Liver (tissue), 9 donors: ENCODE results near the gene ZNF17. TPM values are rescaled to one million over a fixed set of nuclear protein-coding genes. Genes with fewer than 3 reads are reported as not detected.

Source experiments
- DNase-seq: peaks from one replicate; pipeline ENCODE4 v3.0.0-alpha.2; 2017; ENCODE audit warnings: low spot score
- H3K27ac ChIP-seq, 2 donors: one replicate each; pipeline ENCODE4 v1.7.0; 2013; ENCODE audit warnings: inconsistent platforms in 2 of 2, low read length in 2 of 2, control low read depth in 1 of 2, low read depth in 1 of 2, mild to moderate bottlenecking in 1 of 2
- H3K27me3 ChIP-seq, 4 donors: one replicate each; pipeline versions ENCODE4 v1.6.1 to v1.7.0; 2013; ENCODE audit warnings: low read length in 3 of 4, inconsistent platforms in 1 of 4, mild to moderate bottlenecking in 1 of 4, moderate library complexity in 1 of 4; ENCODE audit not compliant: control insufficient read depth in 4 of 4, insufficient read depth in 4 of 4
- H3K36me3 ChIP-seq, 4 donors: one replicate each; pipeline versions ENCODE4 v1.6.1 to v1.7.0; 2013; ENCODE audit warnings: low read length in 3 of 4, mild to moderate bottlenecking in 3 of 4, low read depth in 1 of 4, moderate library complexity in 1 of 4; ENCODE audit not compliant: control insufficient read depth in 4 of 4, insufficient read depth in 3 of 4
- H3K4me1 ChIP-seq, 4 donors: one replicate each; pipeline versions ENCODE4 v1.6.1 to v1.7.0; 2013; ENCODE audit warnings: low read length in 3 of 4, mild to moderate bottlenecking in 3 of 4, moderate library complexity in 1 of 4; ENCODE audit not compliant: control insufficient read depth in 4 of 4, insufficient read depth in 4 of 4
- H3K4me3 ChIP-seq, 3 donors: one replicate each; pipeline versions ENCODE4 v1.6.1 to v1.7.0; 2013; ENCODE audit warnings: low read length in 3 of 3, control low read depth in 1 of 3, low read depth in 1 of 3, mild to moderate bottlenecking in 1 of 3
- H3K9ac ChIP-seq, 2 donors: one replicate each; pipeline ENCODE4 v1.7.0; 2013; ENCODE audit warnings: low read length in 2 of 2, mild to moderate bottlenecking in 2 of 2, moderate library complexity in 2 of 2, control low read depth in 1 of 2, low read depth in 1 of 2
- H3K9me3 ChIP-seq, 4 donors: one replicate each; pipeline versions ENCODE4 v1.6.1 to v1.7.0; 2013; ENCODE audit warnings: low read length in 3 of 4; ENCODE audit not compliant: control insufficient read depth in 4 of 4
- EGR1 ChIP-seq, 2 donors: IDR thresholded peaks; 2 replicates each; pipeline ENCODE4 v1.6.1; 2016 to 2018; ENCODE audit warnings: antibody characterized with exemption in 2 of 2, low read depth in 2 of 2
- FOXA1 ChIP-seq: IDR thresholded peaks from 2 replicates; pipeline ENCODE4 v1.6.1; 2016; ENCODE audit warnings: antibody characterized with exemption
- FOXA2 ChIP-seq: IDR thresholded peaks from 2 replicates; pipeline ENCODE4 v1.6.1; 2016; ENCODE audit warnings: antibody characterized with exemption
- GABPA ChIP-seq, 2 donors: IDR thresholded peaks in 1 of 2; conservative IDR thresholded peaks in 1 of 2; 2 replicates each; pipeline ENCODE4 v1.6.1; 2016; ENCODE audit warnings: antibody characterized with exemption in 2 of 2, mild to moderate bottlenecking in 1 of 2, moderate library complexity in 1 of 2
- HNF4A ChIP-seq, 2 donors: conservative IDR thresholded peaks; 2 replicates each; pipeline ENCODE4 v1.6.1; 2016; ENCODE audit warnings: antibody characterized with exemption in 2 of 2, mild to moderate bottlenecking in 2 of 2
- HNF4G ChIP-seq: IDR thresholded peaks from 2 replicates; pipeline ENCODE4 v1.6.1; 2016; ENCODE audit warnings: antibody characterized with exemption
- JUND ChIP-seq, 2 donors: IDR thresholded peaks; 2 replicates each; pipeline ENCODE4 v1.6.1; 2016; ENCODE audit warnings: antibody characterized with exemption in 2 of 2
- NR2F2 ChIP-seq: IDR thresholded peaks from 2 replicates; pipeline ENCODE4 v1.6.1; 2016; ENCODE audit warnings: antibody characterized with exemption
- RAD21 ChIP-seq, 2 donors: IDR thresholded peaks; 2 replicates each; pipeline ENCODE4 v1.6.1; 2016; ENCODE audit warnings: antibody characterized with exemption in 2 of 2, mild to moderate bottlenecking in 2 of 2
- RXRA ChIP-seq, 2 donors: IDR thresholded peaks; 2 replicates each; pipeline ENCODE4 v1.6.1; 2017 to 2018; ENCODE audit warnings: antibody characterized with exemption in 2 of 2, mild to moderate bottlenecking in 1 of 2
- TAF1 ChIP-seq: conservative IDR thresholded peaks from 2 replicates; pipeline ENCODE4 v1.6.1; 2016; ENCODE audit warnings: antibody characterized with exemption, mild to moderate bottlenecking
- YY1 ChIP-seq: IDR thresholded peaks from 2 replicates; pipeline ENCODE4 v1.6.1; 2016; ENCODE audit warnings: antibody characterized with exemption, mild to moderate bottlenecking
- WGBS: extraction: QIAGEN DNeasy Blood & Tissue Kit; methylation state at CpG from one replicate; pipeline ENCODE4 v1.1.7; 2013; 5-methylcytosine and 5-hydroxymethylcytosine counted together
- polyA plus RNA-seq, 2 donors: library from polyadenylated mRNA; stranded (reverse) in 1 of 2; unstranded in 1 of 2; fragments of 200-250 nt in 1 of 2; fragments of >200 nt in 1 of 2; fragmentation: Nextera tagmentation in 1 of 2; extraction: Ambion mirVana in 1 of 2; gene quantifications; one replicate each; pipeline versions ENCODE4 v1.2.1 to v1.2.3, GENCODE V29; 2013 to 2015
- total RNA-seq, 2 donors: library from RNA; depleted of rRNA; stranded (reverse); fragments of >200 nt; gene quantifications; one replicate each; pipeline ENCODE4 v1.2.3, GENCODE V29; 2014
- TF ChIP-seq, protein P1 (sequence below): fragments of 150-350 bp; IDR thresholded peaks from 2 replicates; pipeline ENCODE4 v1.5.1; 2017; ENCODE audit warnings: improper control_type of control experiment, low read depth, low read length; ENCODE audit not compliant: missing input control
- TF ChIP-seq, protein P2 (sequence below): IDR thresholded peaks from 2 replicates; pipeline ENCODE4 v1.6.1; 2016; ENCODE audit warnings: antibody characterized with exemption, mild to moderate bottlenecking
- TF ChIP-seq, protein P3 (sequence below): IDR thresholded peaks from 2 replicates; pipeline ENCODE4 v1.6.1; 2016; ENCODE audit warnings: antibody characterized with exemption
- TF ChIP-seq, protein P4 (sequence below): IDR thresholded peaks from 2 replicates; pipeline ENCODE4 v1.6.1; 2016; ENCODE audit warnings: antibody characterized with exemption
- TF ChIP-seq, protein P5 (sequence below): IDR thresholded peaks from 2 replicates; pipeline ENCODE4 v1.6.1; 2016; ENCODE audit warnings: antibody characterized with exemption
- donor health status: healthy.
- donor health status: healthy.
- donor health status: healthy.
- donor health status: healthy.
- donor health status: healthy.

Gene ZNF17
- total and polyA plus RNA-seq, 4 donors, result 1.2 to 8.2 (median 4.5) TPM

DNA sequence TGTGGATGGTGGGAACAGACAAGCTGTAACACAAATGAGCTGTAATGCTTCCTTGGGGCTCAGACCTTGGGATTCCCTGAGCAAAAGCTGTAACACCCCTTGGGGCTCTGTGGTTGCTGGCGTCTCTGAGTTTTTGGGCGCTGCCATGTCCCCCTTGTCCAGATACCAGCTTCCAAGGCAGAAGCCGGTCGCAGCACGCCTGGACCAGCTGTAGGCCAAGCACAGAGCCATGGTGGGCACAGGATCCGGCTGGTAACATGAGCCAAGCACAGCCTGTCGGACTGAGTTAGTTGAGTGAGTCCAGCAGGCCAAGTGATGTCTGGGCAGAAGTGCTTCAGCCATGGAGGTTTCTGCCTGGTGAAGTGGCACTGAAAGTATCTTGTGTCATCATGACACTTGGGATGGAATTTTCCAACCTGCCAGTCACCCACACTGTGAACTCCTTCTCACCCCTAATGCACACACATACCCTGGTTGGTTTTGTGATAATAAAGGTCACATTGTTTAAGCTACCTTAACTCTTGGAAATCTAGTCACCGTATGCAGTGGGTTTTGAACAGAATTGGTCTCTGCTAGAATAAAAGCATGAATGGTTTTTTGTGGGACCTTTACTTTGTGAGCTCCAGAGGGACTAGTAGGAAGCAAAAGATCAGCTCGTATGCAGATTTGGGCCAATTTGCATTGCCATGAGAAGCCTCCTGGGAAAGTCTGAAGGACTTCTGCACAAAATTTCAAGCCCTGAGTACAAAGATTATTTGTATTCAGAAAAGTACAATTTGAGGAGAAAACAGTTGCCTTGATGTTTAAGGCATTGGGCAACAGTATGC lies 7.0 kb upstream of the ZNF17 start:
- Histone ChIP-seq H3K27ac (no peak overlapping the region), H3K9me3 (peaks cover 5 to 33% (median 27%) of the 10 kb centered on the region in 4 donors), H3K36me3 (peaks cover 0 to 13% (median 12%) of the 10 kb centered on the region in 4 donors), H3K4me1 (no peaks in the 10 kb centered on the region), H3K4me3 (peak overlapping the region in 2 of 3 donors; percentile 2 to 38), H3K9ac (no peak overlapping the region), H3K27me3 (no peaks in the 10 kb centered on the region)
- 92% methylated on average over 9 of the region's 9 CpGs for WGBS
- TF ChIP-seq GABPA (IDR thresholded peaks at IDR 0.05 in 1 of 2, conservative IDR thresholded peaks at IDR 0.05 in 1 of 2) (no peak), TAF1 (no peak), NR2F2 (no peak), RXRA (IDR thresholded peaks at IDR 0.05) (no peak), JUND (IDR thresholded peaks at IDR 0.05) (no peak), YY1 (no peak), FOXA1 (no peak), EGR1 (IDR thresholded peaks at IDR 0.05; ENCODE audit: low read depth in 2 of 2) (no peak), HNF4G (no peak), FOXA2 (no peak)
- TF ChIP-seq, protein P1, sequence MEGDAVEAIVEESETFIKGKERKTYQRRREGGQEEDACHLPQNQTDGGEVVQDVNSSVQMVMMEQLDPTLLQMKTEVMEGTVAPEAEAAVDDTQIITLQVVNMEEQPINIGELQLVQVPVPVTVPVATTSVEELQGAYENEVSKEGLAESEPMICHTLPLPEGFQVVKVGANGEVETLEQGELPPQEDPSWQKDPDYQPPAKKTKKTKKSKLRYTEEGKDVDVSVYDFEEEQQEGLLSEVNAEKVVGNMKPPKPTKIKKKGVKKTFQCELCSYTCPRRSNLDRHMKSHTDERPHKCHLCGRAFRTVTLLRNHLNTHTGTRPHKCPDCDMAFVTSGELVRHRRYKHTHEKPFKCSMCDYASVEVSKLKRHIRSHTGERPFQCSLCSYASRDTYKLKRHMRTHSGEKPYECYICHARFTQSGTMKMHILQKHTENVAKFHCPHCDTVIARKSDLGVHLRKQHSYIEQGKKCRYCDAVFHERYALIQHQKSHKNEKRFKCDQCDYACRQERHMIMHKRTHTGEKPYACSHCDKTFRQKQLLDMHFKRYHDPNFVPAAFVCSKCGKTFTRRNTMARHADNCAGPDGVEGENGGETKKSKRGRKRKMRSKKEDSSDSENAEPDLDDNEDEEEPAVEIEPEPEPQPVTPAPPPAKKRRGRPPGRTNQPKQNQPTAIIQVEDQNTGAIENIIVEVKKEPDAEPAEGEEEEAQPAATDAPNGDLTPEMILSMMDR, result no peak
- TF ChIP-seq, protein P2, sequence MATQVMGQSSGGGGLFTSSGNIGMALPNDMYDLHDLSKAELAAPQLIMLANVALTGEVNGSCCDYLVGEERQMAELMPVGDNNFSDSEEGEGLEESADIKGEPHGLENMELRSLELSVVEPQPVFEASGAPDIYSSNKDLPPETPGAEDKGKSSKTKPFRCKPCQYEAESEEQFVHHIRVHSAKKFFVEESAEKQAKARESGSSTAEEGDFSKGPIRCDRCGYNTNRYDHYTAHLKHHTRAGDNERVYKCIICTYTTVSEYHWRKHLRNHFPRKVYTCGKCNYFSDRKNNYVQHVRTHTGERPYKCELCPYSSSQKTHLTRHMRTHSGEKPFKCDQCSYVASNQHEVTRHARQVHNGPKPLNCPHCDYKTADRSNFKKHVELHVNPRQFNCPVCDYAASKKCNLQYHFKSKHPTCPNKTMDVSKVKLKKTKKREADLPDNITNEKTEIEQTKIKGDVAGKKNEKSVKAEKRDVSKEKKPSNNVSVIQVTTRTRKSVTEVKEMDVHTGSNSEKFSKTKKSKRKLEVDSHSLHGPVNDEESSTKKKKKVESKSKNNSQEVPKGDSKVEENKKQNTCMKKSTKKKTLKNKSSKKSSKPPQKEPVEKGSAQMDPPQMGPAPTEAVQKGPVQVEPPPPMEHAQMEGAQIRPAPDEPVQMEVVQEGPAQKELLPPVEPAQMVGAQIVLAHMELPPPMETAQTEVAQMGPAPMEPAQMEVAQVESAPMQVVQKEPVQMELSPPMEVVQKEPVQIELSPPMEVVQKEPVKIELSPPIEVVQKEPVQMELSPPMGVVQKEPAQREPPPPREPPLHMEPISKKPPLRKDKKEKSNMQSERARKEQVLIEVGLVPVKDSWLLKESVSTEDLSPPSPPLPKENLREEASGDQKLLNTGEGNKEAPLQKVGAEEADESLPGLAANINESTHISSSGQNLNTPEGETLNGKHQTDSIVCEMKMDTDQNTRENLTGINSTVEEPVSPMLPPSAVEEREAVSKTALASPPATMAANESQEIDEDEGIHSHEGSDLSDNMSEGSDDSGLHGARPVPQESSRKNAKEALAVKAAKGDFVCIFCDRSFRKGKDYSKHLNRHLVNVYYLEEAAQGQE, result no peak
- TF ChIP-seq, protein P3, sequence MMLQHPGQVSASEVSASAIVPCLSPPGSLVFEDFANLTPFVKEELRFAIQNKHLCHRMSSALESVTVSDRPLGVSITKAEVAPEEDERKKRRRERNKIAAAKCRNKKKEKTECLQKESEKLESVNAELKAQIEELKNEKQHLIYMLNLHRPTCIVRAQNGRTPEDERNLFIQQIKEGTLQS, result no peak
- DNase-seq, result no peak

DNA sequence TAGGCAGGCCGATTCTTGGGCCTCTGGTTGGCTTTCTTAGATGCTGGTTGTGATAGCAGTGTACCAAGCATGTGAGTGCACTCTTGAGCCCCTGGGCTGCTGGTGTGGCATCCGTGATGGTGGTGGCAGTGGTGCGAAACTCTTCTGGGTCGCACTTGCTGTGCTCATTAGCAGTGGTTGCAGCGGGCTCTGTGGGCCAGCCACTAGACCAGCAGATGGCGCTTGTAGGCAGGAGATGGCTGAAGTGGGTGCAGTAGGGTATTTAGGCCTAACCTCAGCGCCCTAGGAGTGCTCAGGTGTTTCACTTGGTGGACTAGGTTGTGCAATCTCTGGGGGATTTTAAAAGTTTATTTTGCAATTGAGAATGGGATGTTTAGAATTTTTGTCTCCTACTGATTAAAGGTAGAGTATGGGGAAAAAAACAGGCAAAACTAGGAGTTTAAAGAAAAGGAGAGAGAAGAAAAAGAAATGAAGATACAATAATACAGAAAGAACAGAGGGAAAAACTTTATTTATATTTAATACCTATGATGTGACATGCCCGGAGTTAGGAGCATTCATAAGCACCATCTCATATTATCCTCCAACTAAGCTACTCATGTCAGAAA lies 4.3 kb upstream of the ZNF17 start:
- 20% methylated on average over 8 of the region's 8 CpGs for WGBS
- DNase-seq, result peak; percentile 82
- Histone ChIP-seq H3K27me3 (no peaks in the 10 kb centered on the region), H3K4me1 (peaks cover 0 to 8% (median 7%) of the 10 kb centered on the region in 4 donors), H3K9ac (no peak overlapping the region), H3K27ac (no peak overlapping the region), H3K4me3 (no peak overlapping the region), H3K9me3 (peaks cover 5 to 19% (median 16%) of the 10 kb centered on the region in 4 donors), H3K36me3 (no peaks in the 10 kb centered on the region)
- TF ChIP-seq, protein P4, sequence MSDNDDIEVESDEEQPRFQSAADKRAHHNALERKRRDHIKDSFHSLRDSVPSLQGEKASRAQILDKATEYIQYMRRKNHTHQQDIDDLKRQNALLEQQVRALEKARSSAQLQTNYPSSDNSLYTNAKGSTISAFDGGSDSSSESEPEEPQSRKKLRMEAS, result no peak
- TF ChIP-seq, protein P1, result peak; percentile 56
- peak; percentile 77 to 80 for TF ChIP-seq RAD21 (IDR thresholded peaks at IDR 0.05)
- TF ChIP-seq, protein P5, sequence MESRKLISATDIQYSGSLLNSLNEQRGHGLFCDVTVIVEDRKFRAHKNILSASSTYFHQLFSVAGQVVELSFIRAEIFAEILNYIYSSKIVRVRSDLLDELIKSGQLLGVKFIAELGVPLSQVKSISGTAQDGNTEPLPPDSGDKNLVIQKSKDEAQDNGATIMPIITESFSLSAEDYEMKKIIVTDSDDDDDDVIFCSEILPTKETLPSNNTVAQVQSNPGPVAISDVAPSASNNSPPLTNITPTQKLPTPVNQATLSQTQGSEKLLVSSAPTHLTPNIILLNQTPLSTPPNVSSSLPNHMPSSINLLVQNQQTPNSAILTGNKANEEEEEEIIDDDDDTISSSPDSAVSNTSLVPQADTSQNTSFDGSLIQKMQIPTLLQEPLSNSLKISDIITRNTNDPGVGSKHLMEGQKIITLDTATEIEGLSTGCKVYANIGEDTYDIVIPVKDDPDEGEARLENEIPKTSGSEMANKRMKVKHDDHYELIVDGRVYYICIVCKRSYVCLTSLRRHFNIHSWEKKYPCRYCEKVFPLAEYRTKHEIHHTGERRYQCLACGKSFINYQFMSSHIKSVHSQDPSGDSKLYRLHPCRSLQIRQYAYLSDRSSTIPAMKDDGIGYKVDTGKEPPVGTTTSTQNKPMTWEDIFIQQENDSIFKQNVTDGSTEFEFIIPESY, result no peak
- no peak for TF ChIP-seq NR2F2
- no peak for TF ChIP-seq RXRA (IDR thresholded peaks at IDR 0.05)
- TF ChIP-seq HNF4A (conservative IDR thresholded peaks at IDR 0.05), result no peak
- TF ChIP-seq TAF1, result no peak
